DMS114 treated with DMSO at 0.1 percent for 48 hours (cell line): ENCODE measurements around the gene MICAL3.
A peak's percentile ranks its signal among the peaks of the same experiment; 100 is the strongest.

ENCODE experiments used
- DNase-seq: peaks from one replicate; lab custom pipeline; 2025; ENCODE audit not compliant: unreplicated experiment; lab: John Stamatoyannopoulos, UW

The MICAL3 gene

GRCh38 chr22:17847360-17848078 is 176.8 kb downstream of the MICAL3 start:
- DNase-seq: no peak

DNA sequence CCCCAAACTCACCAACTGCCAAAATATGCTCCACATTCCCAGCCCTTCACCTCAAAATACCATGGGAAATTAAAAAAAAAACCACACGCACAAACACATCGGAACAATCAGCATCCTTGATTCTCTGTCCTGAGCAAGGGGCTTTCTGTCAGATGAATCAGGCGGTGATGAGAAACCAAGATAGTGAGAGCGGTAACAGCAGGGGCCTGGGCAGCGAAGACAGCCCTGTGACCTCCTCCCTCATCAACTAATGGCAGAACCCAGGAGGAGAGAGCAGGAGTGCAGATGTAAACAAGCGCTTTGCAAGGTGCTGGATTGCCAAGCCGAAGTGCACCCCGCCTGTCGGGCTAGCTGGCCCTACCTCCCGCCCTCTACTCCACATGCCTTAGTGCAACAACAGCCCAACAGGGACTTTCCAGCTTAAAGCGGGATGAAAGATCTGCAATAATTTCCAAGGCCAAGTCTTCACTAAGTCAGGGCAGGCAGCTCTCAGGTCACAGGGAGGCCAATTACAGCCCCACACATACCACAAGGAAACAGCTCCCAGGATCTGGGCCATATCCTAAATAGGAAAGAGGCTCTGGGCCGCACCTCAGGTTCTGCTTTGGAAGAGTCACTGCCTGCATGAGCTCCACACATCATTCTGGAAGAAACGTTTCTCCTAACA is 177.9 kb downstream of the MICAL3 start:
- no peak for DNase-seq

- DNase-seq: no peak
These were observed 178.6 kb downstream of the MICAL3 start for GRCh38 chr22:17845790-17846189.

DNA sequence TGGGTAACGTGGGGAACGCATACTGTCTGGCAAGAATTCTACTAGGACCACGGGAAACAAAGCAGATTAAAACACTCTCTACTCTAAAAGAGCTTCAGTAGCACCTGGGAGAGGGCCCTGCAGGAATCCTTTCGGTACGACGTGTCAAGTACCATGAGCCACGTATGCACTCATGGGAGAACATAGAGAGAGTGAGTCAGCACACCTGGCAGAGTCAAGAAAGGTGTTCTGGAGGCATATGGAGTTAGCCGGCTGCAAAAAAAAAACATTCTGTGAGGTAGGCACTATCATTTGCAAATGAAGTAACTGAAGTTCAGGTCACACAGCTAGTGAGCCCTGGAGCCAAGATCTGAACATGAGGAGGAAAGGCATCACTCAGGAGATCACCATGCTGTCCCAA is 179.0 kb downstream of the MICAL3 start:
- no peak for DNase-seq

GRCh38 chr22:17844150-17844549 is 180.2 kb downstream of the MICAL3 start:
- no peak for DNase-seq

- no peak for DNase-seq
These were observed 182.0 kb downstream of the MICAL3 start for GRCh38 chr22:17842386-17842785.

DNA sequence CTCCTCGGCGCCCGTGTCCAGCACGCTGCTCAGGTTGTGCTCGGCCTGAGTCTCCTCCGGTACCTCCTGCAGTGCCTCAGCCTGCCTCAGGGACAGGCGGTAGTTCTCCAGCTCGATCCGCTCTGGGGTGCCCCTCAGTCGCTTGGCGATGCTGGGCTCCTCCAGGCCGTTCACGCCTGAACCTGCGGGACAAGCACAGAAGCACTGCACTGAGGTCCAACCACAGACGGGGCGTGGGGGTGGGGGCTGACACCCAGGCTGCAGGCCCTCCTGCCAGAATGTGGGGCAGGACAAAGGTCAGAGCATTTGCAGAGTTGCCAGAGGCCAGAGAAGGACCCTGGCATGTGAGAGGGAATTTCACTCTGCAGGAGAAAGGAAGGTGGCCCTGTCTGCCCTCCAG is 182.5 kb downstream of the MICAL3 start:
- DNase-seq: no peak

GRCh38 chr22:17838180-17838865 is 186.0 kb downstream of the MICAL3 start:
- DNase-seq: no peak

GRCh38 chr22:17836992-17837742 is 187.2 kb downstream of the MICAL3 start:
- DNase-seq: no peak

DNA sequence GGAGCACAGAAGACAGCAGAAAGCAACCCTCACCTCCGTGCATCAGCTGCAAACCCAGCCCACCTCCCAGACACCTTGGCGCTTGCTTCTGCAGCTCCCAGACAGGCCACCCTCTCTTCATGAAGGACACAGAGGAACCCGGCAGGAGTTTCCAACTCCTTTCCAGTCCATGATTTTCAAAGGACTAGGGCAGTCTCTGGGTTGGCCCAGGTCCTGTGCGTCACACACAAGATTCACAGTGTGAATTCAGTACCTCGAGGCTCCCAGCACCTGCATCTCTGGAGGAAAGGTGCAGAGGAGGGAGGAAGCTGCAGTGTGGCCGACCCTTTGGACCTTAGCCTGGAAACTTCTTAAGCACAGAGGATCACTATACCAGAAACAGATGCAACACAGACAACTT is 189.1 kb downstream of the MICAL3 start:
- no peak for DNase-seq

GRCh38 chr22:17833489-17833888 is 190.9 kb downstream of the MICAL3 start:
- DNase-seq: no peak

GRCh38 chr22:17832665-17833064 is 191.7 kb downstream of the MICAL3 start:
- no peak for DNase-seq

- no peak for DNase-seq
These were observed 192.7 kb downstream of the MICAL3 start for GRCh38 chr22:17831501-17832251.

DNA sequence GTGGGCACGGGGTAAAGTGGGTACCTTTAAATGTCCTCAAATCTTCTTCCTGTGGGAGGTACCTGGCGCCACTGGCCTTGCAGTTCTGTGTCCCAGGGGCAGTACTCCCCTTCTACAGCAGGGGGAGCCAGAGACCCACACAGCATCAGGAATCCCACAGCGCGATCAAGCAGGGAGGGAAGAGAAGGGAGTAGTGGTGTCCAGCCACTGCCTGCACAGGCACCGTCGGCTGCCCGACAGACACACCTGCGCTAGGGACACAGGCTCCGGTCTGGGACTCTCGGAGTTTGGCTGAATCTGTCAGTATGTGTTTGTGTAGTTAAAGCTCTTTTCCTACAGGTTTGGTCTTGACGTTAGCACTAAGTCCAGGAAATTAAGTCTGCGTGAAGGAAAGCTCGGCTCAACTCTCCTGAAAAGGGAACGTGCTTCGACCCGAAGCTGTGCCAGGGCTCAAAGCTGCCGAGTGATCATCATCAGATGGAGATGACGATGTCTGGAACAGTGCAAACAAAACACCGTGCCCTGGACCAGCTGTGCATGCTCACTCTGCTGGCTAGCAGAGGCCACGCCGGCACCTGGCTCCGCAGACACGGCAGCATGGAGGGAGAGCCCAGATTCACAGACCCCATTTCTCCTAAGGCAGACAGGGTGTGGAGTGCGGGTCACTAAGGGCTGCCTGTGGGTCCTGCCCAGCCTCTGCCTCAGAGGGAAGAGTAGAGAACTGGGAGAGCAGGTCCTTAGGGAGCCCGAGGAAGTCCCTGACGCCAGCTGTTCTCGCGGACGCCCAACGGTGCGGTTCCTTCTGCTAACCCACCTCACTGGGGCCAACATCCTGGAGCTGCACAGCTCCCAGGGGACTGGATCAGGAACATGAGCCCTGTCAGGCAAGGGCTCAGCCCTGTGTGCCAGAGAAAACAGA is 194.1 kb downstream of the MICAL3 start:
- DNase-seq: peak; percentile 38

GRCh38 chr22:17829695-17830042 is 194.7 kb downstream of the MICAL3 start:
- DNase-seq: no peak

- no peak for DNase-seq
These were observed 195.8 kb downstream of the MICAL3 start for GRCh38 chr22:17828502-17829080.

DNA sequence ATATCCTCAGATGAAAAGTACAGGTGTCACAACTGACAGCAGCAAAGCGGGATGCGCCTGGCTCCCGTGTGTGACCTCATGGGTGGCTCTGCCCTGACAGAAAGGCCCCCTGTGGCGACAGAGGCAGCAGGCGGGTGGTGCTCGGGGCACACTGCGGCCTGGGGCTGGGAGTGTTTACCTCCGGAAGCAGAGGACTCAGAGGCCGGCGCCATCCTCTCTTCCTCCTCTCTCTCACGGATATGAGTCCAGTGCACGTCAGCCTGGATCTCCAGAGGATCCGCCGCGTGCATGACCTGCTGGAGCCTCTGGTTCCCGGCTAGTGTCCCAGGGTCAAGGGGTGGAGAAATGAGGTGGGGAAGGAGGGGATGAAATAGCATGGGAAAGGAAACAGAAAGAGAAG is 196.9 kb downstream of the MICAL3 start:
- DNase-seq: no peak

DNA sequence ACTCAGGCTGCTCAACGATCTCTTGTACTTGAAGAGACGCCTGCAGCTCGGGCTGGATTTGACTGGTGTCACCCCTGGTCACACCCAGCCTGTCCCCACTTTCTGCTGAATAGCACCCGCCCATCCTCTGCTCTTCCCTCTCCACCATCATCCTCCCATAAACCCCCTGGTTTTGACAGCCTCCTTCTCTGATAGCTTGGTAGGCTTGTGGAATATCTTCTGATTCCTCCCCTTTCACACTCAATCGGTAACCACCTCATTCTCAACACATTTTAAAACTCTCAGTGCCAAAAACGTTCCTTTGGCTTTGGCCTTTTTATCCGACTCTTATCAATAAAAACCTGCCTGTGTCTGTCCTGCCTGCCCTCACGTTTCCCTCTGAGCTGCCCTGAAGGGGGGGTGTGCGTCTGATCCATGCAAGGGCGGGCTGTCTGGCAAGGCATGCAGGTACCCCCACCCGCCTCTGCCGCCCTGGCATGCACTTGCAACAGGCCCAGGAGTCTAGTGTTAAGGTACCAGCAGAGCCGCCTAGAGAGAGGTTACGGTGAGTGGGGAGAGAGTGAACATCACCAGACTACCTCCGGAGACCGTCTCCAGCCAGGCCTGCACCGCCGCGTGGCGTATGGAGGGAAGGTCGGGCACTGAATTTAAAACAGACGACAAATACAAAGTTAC is 198.3 kb downstream of the MICAL3 start:
- no peak for DNase-seq

DNA sequence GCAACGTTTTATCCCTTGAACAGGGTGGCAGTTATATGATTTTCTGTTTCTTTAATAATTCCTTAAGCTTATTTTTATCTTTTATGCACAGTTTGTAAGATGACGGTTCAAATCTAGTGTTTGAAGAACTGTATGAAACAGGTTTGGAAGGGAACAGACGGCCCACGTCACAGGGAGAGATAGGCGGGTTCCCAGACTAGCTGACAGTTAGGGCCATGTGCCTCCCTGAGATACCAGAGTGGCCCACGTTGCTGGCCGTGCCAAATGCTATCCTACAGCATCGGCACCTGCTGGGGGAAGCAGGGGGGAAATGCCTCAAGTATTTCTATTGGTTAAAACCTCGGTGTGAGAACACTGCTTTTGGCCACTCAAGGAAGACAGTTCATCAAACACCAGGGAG is 199.9 kb downstream of the MICAL3 start:
- no peak for DNase-seq
